Peyer's patch (tissue), 4 donors: ENCODE results near the gene THAP8.

ENCODE experiments used
- POLR2A ChIP-seq, 2 donors: fragments of 450-650 bp; IDR thresholded peaks; one replicate each; pipeline ENCODE4 v1.5.1; 2017; ENCODE audit warnings: antibody characterized with exemption in 2 of 2, mild to moderate bottlenecking in 2 of 2, moderate library complexity in 2 of 2
- TF ChIP-seq, protein P1 (sequence below), 6 experiments: fragments of 450-650 bp in 4 of 6; fragments of 200-600 bp in 2 of 6; sonication (generic) in 1 of 6; IDR thresholded peaks; one replicate each; pipeline ENCODE4 v1.5.1; 2017 to 2019; ENCODE audit warnings: antibody characterized with exemption in 6 of 6, mild to moderate bottlenecking in 3 of 6, moderate library complexity in 1 of 6

DNA sequence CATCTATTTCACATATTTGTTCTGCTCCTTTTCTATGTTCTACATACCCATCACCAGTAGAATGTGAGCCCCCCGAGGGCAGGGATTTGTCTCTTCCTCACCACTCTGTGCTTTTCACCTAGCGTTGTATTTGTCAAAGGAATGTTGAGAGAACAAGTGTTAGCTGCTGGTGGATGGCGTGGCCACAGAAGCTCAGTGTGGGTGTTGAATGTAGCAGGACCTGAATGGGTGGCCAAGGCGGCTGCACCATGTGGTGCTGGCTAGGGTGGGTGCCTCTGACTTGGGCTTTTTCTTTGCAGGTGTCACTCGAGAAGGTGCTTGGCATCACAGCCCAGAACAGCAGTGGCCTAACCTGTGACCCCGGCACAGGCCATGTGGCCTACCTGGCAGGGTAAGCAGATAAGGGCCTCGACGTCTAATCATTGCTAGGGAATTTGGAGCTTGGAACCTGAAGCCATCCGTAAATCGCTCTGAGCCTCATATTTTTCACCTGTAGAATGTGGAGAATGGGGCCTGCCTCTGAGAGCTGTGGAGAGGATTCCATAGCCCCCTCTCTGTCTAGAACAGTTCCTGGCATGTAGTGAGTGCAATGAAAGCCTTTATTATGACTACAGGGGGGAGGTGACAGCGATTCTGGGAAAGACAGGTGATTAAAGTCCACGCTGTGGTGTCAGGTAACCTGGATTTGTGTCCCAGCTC is 4.5 kb upstream of the THAP8 start:
- no peak for TF ChIP-seq POLR2A (IDR thresholded peaks at IDR 0.05)
- TF ChIP-seq, protein P1, sequence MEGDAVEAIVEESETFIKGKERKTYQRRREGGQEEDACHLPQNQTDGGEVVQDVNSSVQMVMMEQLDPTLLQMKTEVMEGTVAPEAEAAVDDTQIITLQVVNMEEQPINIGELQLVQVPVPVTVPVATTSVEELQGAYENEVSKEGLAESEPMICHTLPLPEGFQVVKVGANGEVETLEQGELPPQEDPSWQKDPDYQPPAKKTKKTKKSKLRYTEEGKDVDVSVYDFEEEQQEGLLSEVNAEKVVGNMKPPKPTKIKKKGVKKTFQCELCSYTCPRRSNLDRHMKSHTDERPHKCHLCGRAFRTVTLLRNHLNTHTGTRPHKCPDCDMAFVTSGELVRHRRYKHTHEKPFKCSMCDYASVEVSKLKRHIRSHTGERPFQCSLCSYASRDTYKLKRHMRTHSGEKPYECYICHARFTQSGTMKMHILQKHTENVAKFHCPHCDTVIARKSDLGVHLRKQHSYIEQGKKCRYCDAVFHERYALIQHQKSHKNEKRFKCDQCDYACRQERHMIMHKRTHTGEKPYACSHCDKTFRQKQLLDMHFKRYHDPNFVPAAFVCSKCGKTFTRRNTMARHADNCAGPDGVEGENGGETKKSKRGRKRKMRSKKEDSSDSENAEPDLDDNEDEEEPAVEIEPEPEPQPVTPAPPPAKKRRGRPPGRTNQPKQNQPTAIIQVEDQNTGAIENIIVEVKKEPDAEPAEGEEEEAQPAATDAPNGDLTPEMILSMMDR (IDR thresholded peaks at IDR 0.05) = no peak
